Mesothelial cell of epicardium (in vitro differentiated cells): Measurements from ENCODE around the gene CDK17. TPM values are rescaled to one million over a fixed set of nuclear protein-coding genes. Genes with fewer than 3 reads are reported as not detected.

Source experiments
- DNase-seq, 2 experiments: peaks; one replicate each; pipeline ENCODE4 v3.0.0; 2021; ENCODE audit warnings: low spot score in 2 of 2; ENCODE audit not compliant: unreplicated experiment in 2 of 2
- H3K27ac Mint-ChIP-seq: 2 replicates; pipeline ENCODE4 v1.8.0; 2021; ENCODE audit warnings: mixed read lengths
- H3K27me3 Mint-ChIP-seq: 2 replicates; pipeline ENCODE4 v1.8.0; 2021; ENCODE audit warnings: low read depth, mixed read lengths
- H3K36me3 Mint-ChIP-seq: 2 replicates; pipeline ENCODE4 v1.8.0; 2021; ENCODE audit warnings: mixed read lengths
- H3K4me1 Mint-ChIP-seq: 2 replicates; pipeline ENCODE4 v1.8.0; 2021; ENCODE audit warnings: mixed read lengths
- H3K4me3 Mint-ChIP-seq: 2 replicates; pipeline ENCODE4 v1.8.0; 2021; ENCODE audit warnings: mild to moderate bottlenecking, moderate library complexity, mixed read lengths
- H3K9me3 Mint-ChIP-seq: 2 replicates; pipeline ENCODE4 v1.8.0; 2021; ENCODE audit warnings: mixed read lengths
- total RNA-seq: library from RNA; stranded (reverse); gene quantifications from 3 replicates; pipeline ENCODE4 v1.2.1, GENCODE V29; 2021
- TF ChIP-seq, protein P1 (sequence below): fragments of 200-600 bp; sonication (generic); IDR thresholded peaks from one replicate; pipeline ENCODE4 v1.5.0; 2021; ENCODE audit warnings: antibody characterized with exemption; ENCODE audit not compliant: unreplicated experiment

The CDK17 gene
- total RNA-seq, 1 donor from 2014 or later = 40.5 TPM

DNA sequence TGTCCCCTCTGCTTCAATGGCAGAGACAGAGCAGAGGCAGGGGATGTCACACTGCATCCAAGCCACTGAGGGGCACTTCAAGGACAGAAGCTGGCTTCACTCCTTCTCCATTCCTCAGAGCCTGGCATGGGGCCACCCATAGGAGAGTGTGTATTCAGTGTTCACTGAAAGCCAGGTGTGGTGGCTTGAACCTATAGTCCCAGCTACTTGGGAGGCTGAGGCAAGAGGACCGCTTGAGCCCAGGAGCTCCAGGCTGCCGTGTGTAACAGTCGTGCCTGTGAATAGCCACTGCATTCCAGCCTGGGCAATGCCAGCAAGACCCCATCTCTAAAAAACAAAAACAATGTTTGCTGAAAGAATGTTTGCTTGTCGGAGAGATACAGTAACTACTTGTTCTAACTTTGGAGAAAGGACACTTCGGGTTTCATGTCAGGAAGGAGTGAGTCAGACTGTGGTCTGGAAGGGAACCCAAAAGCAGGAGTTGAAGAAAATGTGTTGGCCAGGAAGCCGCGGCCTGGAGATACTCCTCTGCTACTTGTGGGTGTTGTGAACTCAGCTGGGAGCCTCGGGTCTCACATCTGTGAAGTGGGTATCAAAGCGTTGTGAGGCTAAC, 162.7 kb downstream of the CDK17 start:
- H3K27ac Mint-ChIP-seq = no peak overlapping the region
- H3K27me3 Mint-ChIP-seq = no peaks in the 10 kb centered on the region
- H3K9me3 Mint-ChIP-seq = no peaks in the 10 kb centered on the region
- peaks cover 5% of the 10 kb centered on the region for H3K36me3 Mint-ChIP-seq
- no peak for DNase-seq
- H3K4me3 Mint-ChIP-seq = no peak overlapping the region
- peaks cover 15% of the 10 kb centered on the region for H3K4me1 Mint-ChIP-seq
- TF ChIP-seq, protein P1, sequence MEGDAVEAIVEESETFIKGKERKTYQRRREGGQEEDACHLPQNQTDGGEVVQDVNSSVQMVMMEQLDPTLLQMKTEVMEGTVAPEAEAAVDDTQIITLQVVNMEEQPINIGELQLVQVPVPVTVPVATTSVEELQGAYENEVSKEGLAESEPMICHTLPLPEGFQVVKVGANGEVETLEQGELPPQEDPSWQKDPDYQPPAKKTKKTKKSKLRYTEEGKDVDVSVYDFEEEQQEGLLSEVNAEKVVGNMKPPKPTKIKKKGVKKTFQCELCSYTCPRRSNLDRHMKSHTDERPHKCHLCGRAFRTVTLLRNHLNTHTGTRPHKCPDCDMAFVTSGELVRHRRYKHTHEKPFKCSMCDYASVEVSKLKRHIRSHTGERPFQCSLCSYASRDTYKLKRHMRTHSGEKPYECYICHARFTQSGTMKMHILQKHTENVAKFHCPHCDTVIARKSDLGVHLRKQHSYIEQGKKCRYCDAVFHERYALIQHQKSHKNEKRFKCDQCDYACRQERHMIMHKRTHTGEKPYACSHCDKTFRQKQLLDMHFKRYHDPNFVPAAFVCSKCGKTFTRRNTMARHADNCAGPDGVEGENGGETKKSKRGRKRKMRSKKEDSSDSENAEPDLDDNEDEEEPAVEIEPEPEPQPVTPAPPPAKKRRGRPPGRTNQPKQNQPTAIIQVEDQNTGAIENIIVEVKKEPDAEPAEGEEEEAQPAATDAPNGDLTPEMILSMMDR = no peak

DNA sequence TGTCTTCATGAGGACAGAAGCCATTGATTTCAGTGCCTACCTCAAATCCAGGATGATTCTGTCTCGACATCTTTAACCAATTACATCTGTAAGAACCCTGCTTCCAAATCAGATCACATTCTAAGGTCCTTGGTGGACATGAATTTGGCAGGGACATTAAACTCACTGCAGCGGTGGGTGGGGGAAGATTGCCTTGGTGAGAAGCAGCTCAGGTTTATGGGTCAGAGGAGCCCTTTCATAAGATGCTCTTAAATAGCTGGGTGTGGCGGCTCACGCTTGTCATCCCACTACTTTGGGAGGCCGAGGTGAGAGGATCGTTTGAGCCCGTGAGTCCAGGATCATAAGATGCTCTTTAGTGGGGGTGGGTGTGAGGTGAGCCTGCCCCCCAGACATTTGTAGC, 163.2 kb downstream of the CDK17 start:
- H3K27me3 Mint-ChIP-seq = no peaks in the 10 kb centered on the region

DNA sequence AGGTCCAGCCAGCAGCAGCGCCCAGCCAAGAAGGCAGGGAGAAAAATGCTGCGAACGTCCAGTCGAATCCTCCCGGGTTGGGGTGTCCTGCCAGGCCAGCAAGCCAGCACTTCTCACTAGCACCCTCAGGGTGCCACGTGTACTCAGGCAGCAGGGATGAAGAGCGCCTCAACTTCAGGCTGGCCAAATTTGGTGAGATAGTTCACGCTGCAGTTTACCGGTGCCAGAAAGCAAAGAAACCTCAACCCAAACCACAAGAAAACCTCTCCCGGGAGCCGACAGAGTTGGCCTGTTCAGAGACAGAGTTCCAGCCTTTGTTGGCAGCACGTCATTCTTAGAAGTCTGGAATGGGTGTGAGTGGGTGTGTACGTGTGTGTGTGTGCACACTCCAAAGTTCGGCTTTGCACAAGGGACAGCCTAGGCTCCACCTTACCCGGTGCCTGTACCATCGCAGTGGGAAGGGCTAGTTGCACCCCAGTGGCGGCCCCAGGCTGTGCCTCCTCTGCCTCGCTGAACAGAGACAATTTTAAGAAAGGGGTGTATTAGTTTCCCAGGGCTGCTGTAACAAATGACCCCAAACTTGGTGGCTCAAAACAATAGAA, 163.9 kb downstream of the CDK17 start:
- DNase-seq = no peak
- TF ChIP-seq, protein P1 = no peak

More for the DNA sequence above, 163.2 kb downstream of the CDK17 start:
- TF ChIP-seq, protein P1 = no peak
- no peak for DNase-seq
- H3K4me3 Mint-ChIP-seq = no peak overlapping the region
- no peak overlapping the region for H3K27ac Mint-ChIP-seq
- H3K4me1 Mint-ChIP-seq = peaks cover 15% of the 10 kb centered on the region
- peaks cover 5% of the 10 kb centered on the region for H3K36me3 Mint-ChIP-seq
- no peaks in the 10 kb centered on the region for H3K9me3 Mint-ChIP-seq

DNA sequence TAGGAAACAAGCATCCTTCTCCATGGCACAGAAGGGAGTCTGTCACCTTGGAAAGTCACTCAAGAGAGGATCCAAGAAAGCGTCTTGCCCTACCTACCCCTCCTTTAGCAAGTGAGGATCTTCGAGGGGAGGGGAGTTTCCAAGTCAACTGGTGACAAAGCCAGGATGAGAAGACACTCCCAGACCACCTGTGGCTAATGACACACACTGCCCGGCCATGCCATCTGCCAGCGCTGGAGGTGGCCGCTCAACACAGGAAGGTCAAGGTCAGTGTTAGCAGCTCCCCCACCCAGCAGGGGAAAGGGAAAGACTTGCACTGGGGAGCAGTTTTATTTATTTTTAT, 164.8 kb downstream of the CDK17 start:
- TF ChIP-seq, protein P1 = no peak
- Mint-ChIP-seq H3K27ac (no peak overlapping the region), H3K9me3 (no peaks in the 10 kb centered on the region), H3K36me3 (peaks cover 8% of the 10 kb centered on the region), H3K27me3 (no peaks in the 10 kb centered on the region), H3K4me3 (no peak overlapping the region), H3K4me1 (peaks cover 13% of the 10 kb centered on the region)
- no peak for DNase-seq

More for the DNA sequence above, 163.9 kb downstream of the CDK17 start:
- no peak overlapping the region for H3K4me3 Mint-ChIP-seq
- H3K36me3 Mint-ChIP-seq = peaks cover 8% of the 10 kb centered on the region
- peaks cover 15% of the 10 kb centered on the region for H3K4me1 Mint-ChIP-seq
- H3K27ac Mint-ChIP-seq = no peak overlapping the region
- no peaks in the 10 kb centered on the region for H3K27me3 Mint-ChIP-seq
- no peaks in the 10 kb centered on the region for H3K9me3 Mint-ChIP-seq

DNA sequence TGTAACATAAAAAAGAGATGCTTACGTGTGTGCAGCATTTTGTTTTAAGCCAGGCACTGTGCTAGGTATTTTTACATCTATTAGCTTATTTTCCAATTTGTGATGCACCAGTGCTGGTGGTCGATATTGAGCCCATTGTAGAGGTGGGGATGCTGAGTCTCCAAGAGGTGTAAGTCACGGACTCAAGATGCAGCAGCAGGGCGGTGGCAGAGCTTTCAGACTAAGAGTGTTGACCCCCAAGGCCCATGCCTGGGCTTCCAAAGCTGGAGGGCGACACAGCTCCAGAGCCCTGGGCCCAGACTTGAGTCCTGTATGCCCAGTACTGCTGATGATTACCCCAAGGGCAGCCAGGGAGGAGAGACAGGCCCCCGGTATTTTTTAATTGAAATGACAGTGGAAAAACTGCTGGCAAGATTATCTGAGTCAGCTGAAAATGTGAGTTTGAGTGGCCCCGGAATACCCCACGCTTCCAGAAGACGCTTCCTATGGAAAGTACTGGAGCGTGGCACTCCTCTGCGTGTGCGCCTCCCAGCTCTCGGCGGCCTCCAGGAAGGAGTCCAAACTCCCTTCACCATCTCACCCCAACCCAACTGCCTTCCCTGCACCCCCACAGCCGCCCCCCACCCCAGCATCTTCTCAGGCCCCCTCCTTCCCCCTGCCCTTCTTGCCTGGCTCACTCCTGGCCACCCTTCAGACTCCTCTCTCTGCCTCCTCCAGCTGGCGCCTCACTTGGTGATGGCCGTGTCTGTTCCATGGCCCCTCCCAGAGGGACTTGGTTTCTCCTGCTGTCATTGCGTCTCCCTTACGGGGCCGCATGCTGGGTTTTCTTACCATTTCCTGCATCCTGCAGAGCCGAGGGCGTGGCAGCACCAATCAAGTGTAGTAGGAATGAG, 165.4 kb downstream of the CDK17 start:
- TF ChIP-seq, protein P1 = no peak
- no peaks in the 10 kb centered on the region for H3K9me3 Mint-ChIP-seq
- no peaks in the 10 kb centered on the region for H3K27me3 Mint-ChIP-seq
- H3K27ac Mint-ChIP-seq = no peak overlapping the region
- H3K4me3 Mint-ChIP-seq = no peak overlapping the region
- no peak for DNase-seq
- peaks cover 7% of the 10 kb centered on the region for H3K4me1 Mint-ChIP-seq
- H3K36me3 Mint-ChIP-seq = peaks cover 8% of the 10 kb centered on the region
